ENCODE results near the gene CLHC1.

DNA sequence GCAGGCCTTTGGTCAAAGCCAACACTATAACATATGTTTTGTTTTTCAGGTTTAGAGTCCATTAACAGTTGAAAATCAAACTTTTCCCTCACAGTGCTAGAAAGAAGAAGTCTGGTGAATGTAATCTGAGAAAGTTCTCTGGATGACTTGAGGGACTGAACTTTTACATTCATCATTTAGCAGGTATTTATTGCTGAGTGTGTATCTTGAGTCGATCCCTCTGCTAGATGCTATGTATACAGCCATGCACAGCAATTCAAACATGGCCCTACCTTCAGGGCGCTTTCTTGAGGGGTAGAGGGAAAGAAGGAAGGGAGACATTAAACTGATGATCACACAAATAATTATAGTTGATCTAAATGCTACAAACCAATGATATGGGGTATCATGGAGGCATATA, 89.6 kb downstream of the CLHC1 start:
- no peak for TF ChIP-seq POLR2A (IDR thresholded peaks at IDR 0.05)
- TF ChIP-seq, protein P1, sequence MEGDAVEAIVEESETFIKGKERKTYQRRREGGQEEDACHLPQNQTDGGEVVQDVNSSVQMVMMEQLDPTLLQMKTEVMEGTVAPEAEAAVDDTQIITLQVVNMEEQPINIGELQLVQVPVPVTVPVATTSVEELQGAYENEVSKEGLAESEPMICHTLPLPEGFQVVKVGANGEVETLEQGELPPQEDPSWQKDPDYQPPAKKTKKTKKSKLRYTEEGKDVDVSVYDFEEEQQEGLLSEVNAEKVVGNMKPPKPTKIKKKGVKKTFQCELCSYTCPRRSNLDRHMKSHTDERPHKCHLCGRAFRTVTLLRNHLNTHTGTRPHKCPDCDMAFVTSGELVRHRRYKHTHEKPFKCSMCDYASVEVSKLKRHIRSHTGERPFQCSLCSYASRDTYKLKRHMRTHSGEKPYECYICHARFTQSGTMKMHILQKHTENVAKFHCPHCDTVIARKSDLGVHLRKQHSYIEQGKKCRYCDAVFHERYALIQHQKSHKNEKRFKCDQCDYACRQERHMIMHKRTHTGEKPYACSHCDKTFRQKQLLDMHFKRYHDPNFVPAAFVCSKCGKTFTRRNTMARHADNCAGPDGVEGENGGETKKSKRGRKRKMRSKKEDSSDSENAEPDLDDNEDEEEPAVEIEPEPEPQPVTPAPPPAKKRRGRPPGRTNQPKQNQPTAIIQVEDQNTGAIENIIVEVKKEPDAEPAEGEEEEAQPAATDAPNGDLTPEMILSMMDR (IDR thresholded peaks at IDR 0.05) = no peak

Data from testis (tissue), 2 donors.